ENCODE data around the gene PTOV1.
A peak's percentile ranks its signal among the peaks of the same experiment; 100 is the strongest.

Gene PTOV1

DNA sequence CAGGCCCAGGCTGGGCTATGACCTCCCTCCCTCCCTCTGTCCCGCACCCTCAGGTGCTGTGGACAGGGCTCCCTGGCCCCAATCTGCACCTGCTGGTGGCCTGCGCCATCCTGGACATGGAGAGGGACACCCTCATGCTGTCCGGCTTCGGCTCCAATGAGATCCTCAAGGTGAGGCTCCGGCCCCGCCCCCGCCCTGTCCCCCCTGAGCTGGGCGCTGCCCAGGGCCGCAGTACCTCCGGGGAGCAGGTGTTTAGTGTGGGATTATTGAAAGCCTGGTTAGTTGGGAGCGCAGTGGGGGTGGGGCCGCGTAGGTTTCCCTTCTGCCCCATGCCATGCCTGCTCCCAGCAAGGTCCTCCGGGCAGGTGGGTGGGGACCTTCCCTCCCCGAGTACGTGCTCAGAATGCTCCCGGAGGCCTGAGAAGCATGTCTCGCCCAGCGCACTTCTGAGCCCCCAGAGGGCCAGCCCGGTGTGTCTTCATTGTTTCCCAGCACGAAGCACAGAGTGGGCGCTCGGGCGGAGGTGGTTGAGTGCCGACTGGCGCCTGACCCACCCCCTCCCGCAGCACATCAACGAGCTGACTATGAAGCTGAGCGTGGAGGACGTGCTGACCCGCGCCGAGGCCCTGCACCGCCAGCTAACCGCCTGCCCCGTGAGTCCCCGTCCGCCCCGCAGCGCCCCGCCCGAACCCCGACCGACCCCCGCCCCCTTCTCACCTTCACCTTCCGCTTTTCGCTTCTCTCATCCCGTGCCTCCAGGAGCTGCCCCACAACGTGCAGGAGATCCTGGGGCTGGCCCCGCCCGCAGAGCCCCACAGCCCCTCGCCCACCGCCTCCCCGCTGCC is 36.9 kb downstream of the PTOV1 start:
- TF ChIP-seq, protein P1, sequence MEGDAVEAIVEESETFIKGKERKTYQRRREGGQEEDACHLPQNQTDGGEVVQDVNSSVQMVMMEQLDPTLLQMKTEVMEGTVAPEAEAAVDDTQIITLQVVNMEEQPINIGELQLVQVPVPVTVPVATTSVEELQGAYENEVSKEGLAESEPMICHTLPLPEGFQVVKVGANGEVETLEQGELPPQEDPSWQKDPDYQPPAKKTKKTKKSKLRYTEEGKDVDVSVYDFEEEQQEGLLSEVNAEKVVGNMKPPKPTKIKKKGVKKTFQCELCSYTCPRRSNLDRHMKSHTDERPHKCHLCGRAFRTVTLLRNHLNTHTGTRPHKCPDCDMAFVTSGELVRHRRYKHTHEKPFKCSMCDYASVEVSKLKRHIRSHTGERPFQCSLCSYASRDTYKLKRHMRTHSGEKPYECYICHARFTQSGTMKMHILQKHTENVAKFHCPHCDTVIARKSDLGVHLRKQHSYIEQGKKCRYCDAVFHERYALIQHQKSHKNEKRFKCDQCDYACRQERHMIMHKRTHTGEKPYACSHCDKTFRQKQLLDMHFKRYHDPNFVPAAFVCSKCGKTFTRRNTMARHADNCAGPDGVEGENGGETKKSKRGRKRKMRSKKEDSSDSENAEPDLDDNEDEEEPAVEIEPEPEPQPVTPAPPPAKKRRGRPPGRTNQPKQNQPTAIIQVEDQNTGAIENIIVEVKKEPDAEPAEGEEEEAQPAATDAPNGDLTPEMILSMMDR (IDR thresholded peaks at IDR 0.05; ENCODE audit: unreplicated experiment in 3 of 3): no peak
- no peak overlapping the region for H3K27ac Mint-ChIP-seq
- H3K27me3 Mint-ChIP-seq (ENCODE audit: low read depth): peaks cover 25% of the 10 kb centered on the region
- peaks cover 29% of the 10 kb centered on the region for H3K36me3 Mint-ChIP-seq (ENCODE audit: low read depth)
- H3K4me3 Mint-ChIP-seq: no peak overlapping the region
- H3K4me1 Mint-ChIP-seq: no peaks in the 10 kb centered on the region
- H3K9me3 Mint-ChIP-seq: no peaks in the 10 kb centered on the region

GRCh38 chr19:49888510-49888824 is 37.5 kb downstream of the PTOV1 start:
- Mint-ChIP-seq H3K27ac (no peak overlapping the region), H3K27me3 (ENCODE audit: low read depth) (peaks cover 27% of the 10 kb centered on the region), H3K36me3 (ENCODE audit: low read depth) (peaks cover 24% of the 10 kb centered on the region), H3K4me1 (no peaks in the 10 kb centered on the region), H3K4me3 (no peak overlapping the region), H3K9me3 (no peaks in the 10 kb centered on the region)
- TF ChIP-seq, protein P1 (IDR thresholded peaks at IDR 0.05; ENCODE audit: unreplicated experiment in 3 of 3): no peak

GRCh38 chr19:49889038-49889686 is 38.2 kb downstream of the PTOV1 start:
- no peak overlapping the region for H3K4me3 Mint-ChIP-seq
- H3K27ac Mint-ChIP-seq: no peak overlapping the region
- H3K9me3 Mint-ChIP-seq: no peaks in the 10 kb centered on the region
- peaks cover 27% of the 10 kb centered on the region for H3K27me3 Mint-ChIP-seq (ENCODE audit: low read depth)
- H3K4me1 Mint-ChIP-seq: no peaks in the 10 kb centered on the region
- TF ChIP-seq, protein P1 (IDR thresholded peaks at IDR 0.05; ENCODE audit: unreplicated experiment in 3 of 3): no peak
- H3K36me3 Mint-ChIP-seq (ENCODE audit: low read depth): peaks cover 19% of the 10 kb centered on the region

- H3K9me3 Mint-ChIP-seq: no peaks in the 10 kb centered on the region
- H3K27me3 Mint-ChIP-seq (ENCODE audit: low read depth): peaks cover 27% of the 10 kb centered on the region
- peak overlapping the region; percentile 46 to 65 (median 62) for H3K4me3 Mint-ChIP-seq
- H3K4me1 Mint-ChIP-seq: no peaks in the 10 kb centered on the region
- TF ChIP-seq, protein P1 (IDR thresholded peaks at IDR 0.05; ENCODE audit: unreplicated experiment in 3 of 3): peak; percentile 68 to 79 (median 69)
- H3K36me3 Mint-ChIP-seq (ENCODE audit: low read depth): peaks cover 13% of the 10 kb centered on the region
- H3K27ac Mint-ChIP-seq: no peak overlapping the region
Observed at GRCh38 chr19:49889687-49890348, 38.9 kb downstream of the PTOV1 start.

GRCh38 chr19:49890349-49891311 is 39.7 kb downstream of the PTOV1 start:
- Mint-ChIP-seq H3K27me3 (ENCODE audit: low read depth) (peaks cover 27% of the 10 kb centered on the region), H3K36me3 (ENCODE audit: low read depth) (peaks cover 6% of the 10 kb centered on the region), H3K4me1 (no peaks in the 10 kb centered on the region), H3K9me3 (no peaks in the 10 kb centered on the region), H3K27ac (no peak overlapping the region), H3K4me3 (peak overlapping the region; percentile 46 to 65 (median 62))
- TF ChIP-seq, protein P1 (IDR thresholded peaks at IDR 0.05; ENCODE audit: unreplicated experiment in 3 of 3): peak in 1 of 3 experiments; percentile 47

All from nephron (organoid).